HG03108 (cell line): ENCODE results near the gene SLC25A22.

Experiments used
- ATAC-seq: cut with Tn5 transposase; IDR thresholded peaks from one replicate; pipeline ENCODE4 v1.9.1; 2021; ENCODE audit warnings: moderate library complexity; ENCODE audit not compliant: unreplicated experiment

The SLC25A22 gene

GRCh38 chr11:823441-824291 is 25.6 kb upstream of the SLC25A22 start:
- no peak for ATAC-seq

GRCh38 chr11:821512-822371 is 23.7 kb upstream of the SLC25A22 start:
- no peak for ATAC-seq

GRCh38 chr11:820655-821511 is 22.8 kb upstream of the SLC25A22 start:
- ATAC-seq = no peak

- ATAC-seq = peak; percentile 59
Observed at GRCh38 chr11:819943-820649, 22.0 kb upstream of the SLC25A22 start.

- ATAC-seq = peak; percentile 52
Observed at GRCh38 chr11:819129-819931, 21.2 kb upstream of the SLC25A22 start.

- ATAC-seq = no peak
Observed at GRCh38 chr11:818396-819128, 20.5 kb upstream of the SLC25A22 start, which contains the start of gene PNPLA2. Gene PNPLA2 (plus strand): TSS chr11:818914. CDS start chr11:819719, 805 bp downstream.

GRCh38 chr11:816433-816779 is 18.3 kb upstream of the SLC25A22 start:
- no peak for ATAC-seq

- no peak for ATAC-seq
Observed at GRCh38 chr11:815675-816432, 17.8 kb upstream of the SLC25A22 start.

GRCh38 chr11:813456-814096 is 15.5 kb upstream of the SLC25A22 start:
- no peak for ATAC-seq

GRCh38 chr11:813072-813455 is 15.0 kb upstream of the SLC25A22 start:
- no peak for ATAC-seq

GRCh38 chr11:812390-812789 is 14.3 kb upstream of the SLC25A22 start:
- ATAC-seq = no peak

- no peak for ATAC-seq
Observed at GRCh38 chr11:811446-812245, 13.6 kb upstream of the SLC25A22 start.

- ATAC-seq = no peak
Observed at GRCh38 chr11:810040-810567, 12.0 kb upstream of the SLC25A22 start.

GRCh38 chr11:809287-810039 is 11.4 kb upstream of the SLC25A22 start, which contains the start of gene RPLP2:
Gene RPLP2 (plus strand): TSS chr11:809967. CDS start chr11:810235, 268 bp downstream.
- peak; percentile 75 for ATAC-seq

- no peak for ATAC-seq
Observed at GRCh38 chr11:808427-809286, 10.6 kb upstream of the SLC25A22 start.
